Esophagus muscularis mucosa (tissue), 4 donors: ENCODE results near the gene HOXC12. TPM values are rescaled to one million over a fixed set of nuclear protein-coding genes. Genes with fewer than 3 reads are reported as not detected.

Source experiments
- DNase-seq: peaks from one replicate; pipeline ENCODE4 v3.0.0-alpha.2; 2017; ENCODE audit errors: extremely low spot score
- H3K27ac ChIP-seq, 4 donors: fragments of 200-600 bp; sonication (generic); replicated peaks in 1 of 4; 1 replicate in 3 of 4; 2 replicates in 1 of 4; pipeline ENCODE4 v1.5.1; 2016 to 2019; ENCODE audit warnings: mild to moderate bottlenecking in 1 of 4
- H3K27me3 ChIP-seq, 4 donors: fragments of 200-600 bp; sonication (generic); one replicate each; pipeline versions ENCODE4 v1.5.1 to v1.6.0; 2016 to 2019
- H3K36me3 ChIP-seq, 4 donors: fragments of 200-600 bp; sonication (generic); one replicate each; pipeline ENCODE4 v1.5.1; 2016 to 2019
- H3K4me1 ChIP-seq, 4 donors: fragments of 200-600 bp; sonication (generic); one replicate each; pipeline ENCODE4 v1.5.1; 2016 to 2019
- H3K4me3 ChIP-seq, 4 donors: fragments of 200-600 bp; sonication (generic); 1 replicate in 2 of 4; 2 replicates in 2 of 4; pipeline ENCODE4 v1.5.1; 2016 to 2019; ENCODE audit warnings: mild to moderate bottlenecking in 4 of 4, moderate library complexity in 1 of 4
- H3K9me3 ChIP-seq, 4 donors: fragments of 200-600 bp; sonication (generic); 1 replicate in 3 of 4; 2 replicates in 1 of 4; pipeline ENCODE4 v1.5.1; 2016 to 2019
- EP300 ChIP-seq: sonication (generic); formaldehyde crosslinking; IDR thresholded peaks from one replicate; pipeline ENCODE4 v1.6.1; 2017; ENCODE audit warnings: antibody characterized with exemption
- POLR2A ChIP-seq: fragments of 450-650 bp; IDR thresholded peaks from one replicate; pipeline ENCODE4 v1.6.1; 2017; ENCODE audit warnings: antibody characterized with exemption, moderate library complexity, mild to moderate bottlenecking, low read depth
- POLR2AphosphoS5 ChIP-seq, 2 donors: sonication (generic); formaldehyde crosslinking; IDR thresholded peaks; one replicate each; pipeline ENCODE4 v1.6.1; 2017; ENCODE audit warnings: antibody characterized with exemption in 2 of 2
- WGBS: methylation state at CpG from one replicate; pipeline ENCODE4 v1.1.5; 2018; 5-methylcytosine and 5-hydroxymethylcytosine counted together
- intact Hi-C: fragments of 100-400 bp; cut with DNase I; formaldehyde crosslinking; loops from one replicate; pipeline ENCODE4 v1.15.1; 2023
- total RNA-seq, 4 donors: library from RNA; depleted of rRNA; stranded (reverse); fragments of >200 nt; gene quantifications; one replicate each; pipeline versions ENCODE4 v1.1.0 to v1.2.1, GENCODE V29; 2016
- TF ChIP-seq, protein P1 (sequence below), 3 experiments: fragments of 200-600 bp in 2 of 3; fragments of 450-650 bp in 1 of 3; sonication (generic) in 2 of 3; IDR thresholded peaks; one replicate each; pipeline ENCODE4 v1.5.1; 2017 to 2019; ENCODE audit warnings: antibody characterized with exemption in 3 of 3, mild to moderate bottlenecking in 2 of 3, moderate library complexity in 1 of 3

HOXC12 gene
- total RNA-seq, 4 donors from 2014 or later: not detected

DNA sequence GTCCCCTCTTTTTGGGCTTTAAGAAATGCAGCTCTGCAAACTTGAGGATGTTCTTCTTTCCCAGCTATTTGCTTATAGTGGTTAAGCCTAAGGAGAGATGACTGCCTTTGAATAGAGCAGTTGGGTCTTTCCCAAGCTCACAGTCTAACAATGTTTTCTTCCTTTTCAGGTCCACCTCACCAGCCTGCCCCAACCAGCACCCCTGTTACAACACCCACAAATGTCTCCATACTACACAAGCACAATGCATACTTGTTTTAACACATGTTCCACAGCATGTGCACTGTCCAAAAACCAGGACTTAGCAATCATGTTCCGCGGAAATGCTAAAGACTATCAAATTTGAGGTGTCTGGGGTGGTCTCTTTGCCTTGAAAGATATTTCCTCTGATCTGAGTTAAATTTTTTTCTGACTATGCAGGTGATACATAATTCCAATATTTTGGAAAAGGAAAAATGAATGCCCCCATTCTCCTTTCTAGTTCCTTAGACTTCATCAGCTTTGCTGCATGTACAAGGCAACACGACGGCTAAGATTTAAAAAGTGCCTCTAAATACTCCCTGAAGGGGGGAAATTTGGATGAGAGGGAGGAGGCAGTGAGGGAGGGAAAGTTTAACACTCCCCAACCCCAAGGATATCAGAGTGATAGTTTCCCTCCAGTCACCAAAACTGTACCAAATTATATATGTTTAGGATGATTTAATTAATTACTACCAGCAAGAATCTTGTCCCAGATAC is 22.7 kb upstream of the HOXC12 start:
- Histone ChIP-seq H3K9me3 (no peaks in the 10 kb centered on the region), H3K27me3 (peaks cover 5 to 100% (median 81%) of the 10 kb centered on the region in 4 donors), H3K4me1 (peaks cover 6 to 23% (median 15%) of the 10 kb centered on the region in 4 donors), H3K36me3 (no peaks in the 10 kb centered on the region), H3K27ac (no peak overlapping the region), H3K4me3 (no peak overlapping the region)
- intact Hi-C loops: no loop called here
- 38% methylated on average over 4 of the region's 4 CpGs for WGBS
- no peak for DNase-seq
- TF ChIP-seq POLR2A: no peak
- TF ChIP-seq, protein P1, sequence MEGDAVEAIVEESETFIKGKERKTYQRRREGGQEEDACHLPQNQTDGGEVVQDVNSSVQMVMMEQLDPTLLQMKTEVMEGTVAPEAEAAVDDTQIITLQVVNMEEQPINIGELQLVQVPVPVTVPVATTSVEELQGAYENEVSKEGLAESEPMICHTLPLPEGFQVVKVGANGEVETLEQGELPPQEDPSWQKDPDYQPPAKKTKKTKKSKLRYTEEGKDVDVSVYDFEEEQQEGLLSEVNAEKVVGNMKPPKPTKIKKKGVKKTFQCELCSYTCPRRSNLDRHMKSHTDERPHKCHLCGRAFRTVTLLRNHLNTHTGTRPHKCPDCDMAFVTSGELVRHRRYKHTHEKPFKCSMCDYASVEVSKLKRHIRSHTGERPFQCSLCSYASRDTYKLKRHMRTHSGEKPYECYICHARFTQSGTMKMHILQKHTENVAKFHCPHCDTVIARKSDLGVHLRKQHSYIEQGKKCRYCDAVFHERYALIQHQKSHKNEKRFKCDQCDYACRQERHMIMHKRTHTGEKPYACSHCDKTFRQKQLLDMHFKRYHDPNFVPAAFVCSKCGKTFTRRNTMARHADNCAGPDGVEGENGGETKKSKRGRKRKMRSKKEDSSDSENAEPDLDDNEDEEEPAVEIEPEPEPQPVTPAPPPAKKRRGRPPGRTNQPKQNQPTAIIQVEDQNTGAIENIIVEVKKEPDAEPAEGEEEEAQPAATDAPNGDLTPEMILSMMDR (IDR thresholded peaks at IDR 0.05): no peak
- no peak for TF ChIP-seq POLR2AphosphoS5 (IDR thresholded peaks at IDR 0.05)
- no peak for TF ChIP-seq EP300

DNA sequence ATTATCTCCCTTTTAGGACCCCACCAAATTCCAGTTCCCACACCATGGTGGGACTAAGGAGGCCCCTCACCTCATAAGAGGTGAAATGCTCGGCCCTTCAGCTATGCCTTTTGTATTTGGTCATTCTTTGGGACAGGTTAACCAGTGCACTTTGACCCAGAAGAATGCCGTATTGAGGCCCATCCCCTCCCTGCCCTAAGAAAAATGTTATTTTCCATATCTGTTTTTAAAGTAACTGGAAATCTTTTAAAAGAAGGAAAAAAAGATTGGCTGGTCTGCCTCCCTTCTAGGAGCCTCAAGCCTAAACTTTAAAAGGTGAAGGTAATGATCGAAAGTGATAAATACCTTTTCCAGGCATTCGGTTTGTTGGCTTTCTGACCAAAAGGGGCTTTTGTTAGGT is 21.8 kb upstream of the HOXC12 start:
- TF ChIP-seq EP300 (no peak), POLR2A (no peak), POLR2AphosphoS5 (IDR thresholded peaks at IDR 0.05) (no peak)
- TF ChIP-seq, protein P1 (IDR thresholded peaks at IDR 0.05): no peak
- Histone ChIP-seq H3K9me3 (no peaks in the 10 kb centered on the region), H3K4me1 (peaks cover 6 to 16% (median 12%) of the 10 kb centered on the region in 4 donors), H3K4me3 (no peak overlapping the region), H3K27me3 (peaks cover 9 to 100% (median 81%) of the 10 kb centered on the region in 4 donors), H3K36me3 (no peaks in the 10 kb centered on the region), H3K27ac (no peak overlapping the region)
- 49% methylated on average over 4 of the region's 4 CpGs for WGBS
- intact Hi-C loops: no loop called here
- DNase-seq: no peak

DNA sequence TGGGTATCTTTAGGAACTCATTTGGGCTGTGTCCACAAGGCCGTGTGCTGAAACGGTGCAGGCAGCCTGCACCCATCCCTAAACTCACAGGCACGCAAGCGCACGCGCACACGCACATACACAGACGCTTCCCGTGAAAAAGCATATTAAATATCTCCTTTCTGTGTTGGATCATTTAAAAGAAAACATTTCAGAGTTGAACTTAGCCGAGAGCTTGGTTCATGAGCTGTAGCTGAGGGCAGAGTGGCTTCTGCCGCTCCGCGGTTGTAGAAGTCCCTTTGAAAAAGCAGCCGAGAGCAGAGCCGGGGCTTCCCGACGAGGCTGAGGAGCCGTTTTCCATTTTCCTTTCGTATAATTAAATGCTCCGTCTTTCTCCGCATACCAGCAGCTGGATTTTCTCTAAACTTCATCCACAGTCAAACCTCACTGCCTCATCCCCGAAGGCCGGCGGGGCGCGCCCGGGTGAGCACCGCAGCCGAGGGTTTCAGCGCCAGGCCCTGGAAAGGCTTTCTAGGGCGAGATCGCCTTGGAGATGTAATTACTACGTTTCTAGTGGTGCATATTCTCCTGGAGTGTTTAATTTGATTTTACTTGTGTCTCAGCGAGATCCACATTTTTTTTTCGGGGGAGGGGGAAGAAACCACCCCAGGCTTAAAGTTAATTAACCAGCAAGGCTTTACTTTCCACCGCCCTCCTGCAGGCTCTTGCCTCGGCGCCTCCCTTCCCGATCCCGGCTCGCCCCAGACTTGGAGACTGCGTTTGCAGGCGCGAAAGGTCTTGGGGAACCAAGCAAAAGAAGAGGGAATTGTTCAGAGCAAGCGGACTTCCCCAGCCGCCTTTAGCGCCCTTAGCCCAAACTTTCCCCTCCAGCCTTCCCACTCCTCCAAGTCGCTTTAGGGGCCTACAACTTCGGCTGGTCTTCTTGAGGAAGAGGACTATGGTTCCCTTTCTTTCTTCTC is 19.0 kb upstream of the HOXC12 start:
- H3K4me1 ChIP-seq: peaks cover 12 to 33% (median 30%) of the 10 kb centered on the region in 4 donors
- TF ChIP-seq, protein P1 (IDR thresholded peaks at IDR 0.05): no peak
- TF ChIP-seq EP300: no peak
- TF ChIP-seq POLR2A: no peak
- no peak for TF ChIP-seq POLR2AphosphoS5 (IDR thresholded peaks at IDR 0.05)
- no peak overlapping the region for H3K27ac ChIP-seq
- H3K4me3 ChIP-seq: peak overlapping the region in 2 of 4 donors; percentile 18
- H3K36me3 ChIP-seq: no peaks in the 10 kb centered on the region
- intact Hi-C loops: no loop called here
- H3K9me3 ChIP-seq: no peaks in the 10 kb centered on the region
- peaks cover 18 to 100% (median 88%) of the 10 kb centered on the region in 4 donors for H3K27me3 ChIP-seq
- WGBS: 8% methylated on average over 47 of the region's 49 CpGs
- no peak for DNase-seq

DNA sequence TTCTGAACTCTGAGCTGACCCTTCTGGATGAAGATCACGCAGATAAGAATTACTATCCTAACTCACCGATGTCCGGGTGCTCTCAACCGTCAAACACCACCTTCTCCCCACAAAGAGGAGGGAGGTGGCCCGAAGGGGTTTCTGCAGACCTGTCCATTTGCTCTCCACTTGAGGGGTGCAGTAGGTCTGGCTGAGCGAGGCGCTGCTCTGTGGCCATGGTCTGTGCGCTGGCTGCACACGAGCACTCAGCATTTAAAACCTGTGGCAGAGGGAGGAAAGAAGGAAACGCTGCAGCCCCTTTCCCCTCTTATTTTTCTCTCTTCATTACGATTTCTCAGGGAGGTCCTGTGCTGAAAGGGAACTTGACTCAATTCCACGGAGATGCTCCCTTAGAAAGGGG is 17.6 kb upstream of the HOXC12 start:
- no peak overlapping the region for H3K4me3 ChIP-seq
- H3K9me3 ChIP-seq: no peaks in the 10 kb centered on the region
- no peak for DNase-seq
- TF ChIP-seq POLR2A: no peak
- TF ChIP-seq, protein P1 (IDR thresholded peaks at IDR 0.05): no peak
- TF ChIP-seq POLR2AphosphoS5 (IDR thresholded peaks at IDR 0.05): no peak
- no peak for TF ChIP-seq EP300
- H3K27ac ChIP-seq: no peak overlapping the region
- H3K36me3 ChIP-seq: no peaks in the 10 kb centered on the region
- H3K4me1 ChIP-seq: peaks cover 12 to 33% (median 30%) of the 10 kb centered on the region in 4 donors
- H3K27me3 ChIP-seq: peaks cover 18 to 100% (median 82%) of the 10 kb centered on the region in 4 donors
- WGBS: 12% methylated on average over 8 of the region's 12 CpGs
- intact Hi-C loops: no loop called here
